Ovary (tissue), 3 donors: Measurements from ENCODE around the gene CD7.

ENCODE experiments used
- POLR2A ChIP-seq: fragments of 450-650 bp; IDR thresholded peaks from one replicate; pipeline ENCODE4 v1.6.1; 2017; ENCODE audit warnings: antibody characterized with exemption, mild to moderate bottlenecking, moderate library complexity
- TF ChIP-seq, protein P1 (sequence below), 3 donors: fragments of 450-650 bp in 2 of 3; fragments of 200-600 bp in 1 of 3; IDR thresholded peaks; one replicate each; pipeline versions ENCODE4 v1.5.1 to v1.8.0; 2016 to 2022; ENCODE audit warnings: antibody characterized with exemption in 3 of 3, mild to moderate bottlenecking in 1 of 3
- donor health status: DM: no; HTN: no; CAD: no.

DNA sequence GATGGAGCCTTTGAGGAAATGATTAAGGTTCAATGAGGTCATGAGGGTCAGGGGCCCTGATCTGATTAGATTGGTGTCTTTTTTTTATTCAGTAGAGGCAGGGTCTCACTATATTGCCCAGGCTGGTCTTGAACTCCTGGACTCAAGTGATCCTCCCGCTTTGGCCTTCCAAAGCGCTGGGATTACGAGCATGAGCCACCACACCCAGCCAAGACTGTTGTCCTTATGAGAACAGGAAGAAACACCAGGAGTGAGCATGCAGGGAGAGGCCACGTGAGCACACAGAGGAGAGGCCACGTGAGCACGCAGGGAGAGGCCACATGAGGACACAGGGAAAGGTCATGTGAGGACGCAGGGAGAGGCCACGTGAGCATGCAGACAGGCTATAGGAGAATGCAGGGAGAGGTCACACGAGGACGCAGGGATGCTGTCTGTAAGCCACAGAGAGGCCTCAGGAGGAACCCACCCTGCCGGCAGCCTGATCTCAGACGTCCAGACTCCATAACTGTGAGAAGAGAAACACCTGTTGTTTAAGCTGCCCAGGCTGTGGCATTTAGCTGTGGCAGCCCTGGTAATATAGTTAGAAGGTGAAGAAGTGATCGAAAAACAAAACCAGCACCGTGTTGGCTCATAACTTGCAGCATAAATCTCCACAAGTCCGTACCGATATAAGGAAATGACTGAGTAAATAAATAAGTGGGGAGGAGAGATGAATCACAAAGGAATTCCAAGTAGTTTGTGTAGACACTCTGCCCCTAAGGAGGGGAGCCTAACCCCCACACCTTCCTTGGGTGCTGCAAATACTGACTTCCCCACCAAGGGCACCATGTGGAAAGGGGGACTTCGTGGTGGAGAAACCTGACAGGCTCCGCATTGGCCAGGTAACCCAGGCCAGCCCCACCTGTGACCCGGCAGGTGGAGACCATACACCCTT is 29.3 kb downstream of the CD7 start:
- no peak for TF ChIP-seq POLR2A
- TF ChIP-seq, protein P1, sequence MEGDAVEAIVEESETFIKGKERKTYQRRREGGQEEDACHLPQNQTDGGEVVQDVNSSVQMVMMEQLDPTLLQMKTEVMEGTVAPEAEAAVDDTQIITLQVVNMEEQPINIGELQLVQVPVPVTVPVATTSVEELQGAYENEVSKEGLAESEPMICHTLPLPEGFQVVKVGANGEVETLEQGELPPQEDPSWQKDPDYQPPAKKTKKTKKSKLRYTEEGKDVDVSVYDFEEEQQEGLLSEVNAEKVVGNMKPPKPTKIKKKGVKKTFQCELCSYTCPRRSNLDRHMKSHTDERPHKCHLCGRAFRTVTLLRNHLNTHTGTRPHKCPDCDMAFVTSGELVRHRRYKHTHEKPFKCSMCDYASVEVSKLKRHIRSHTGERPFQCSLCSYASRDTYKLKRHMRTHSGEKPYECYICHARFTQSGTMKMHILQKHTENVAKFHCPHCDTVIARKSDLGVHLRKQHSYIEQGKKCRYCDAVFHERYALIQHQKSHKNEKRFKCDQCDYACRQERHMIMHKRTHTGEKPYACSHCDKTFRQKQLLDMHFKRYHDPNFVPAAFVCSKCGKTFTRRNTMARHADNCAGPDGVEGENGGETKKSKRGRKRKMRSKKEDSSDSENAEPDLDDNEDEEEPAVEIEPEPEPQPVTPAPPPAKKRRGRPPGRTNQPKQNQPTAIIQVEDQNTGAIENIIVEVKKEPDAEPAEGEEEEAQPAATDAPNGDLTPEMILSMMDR (IDR thresholded peaks at IDR 0.05), result no peak
